Suprapubic skin (tissue), 4 donors: Measurements from ENCODE around the gene UBE2E2.

ENCODE experiments used
- CTCF ChIP-seq, 2 donors: fragments of 200-600 bp in 1 of 2; fragments of 450-650 bp in 1 of 2; sonication (generic) in 1 of 2; IDR thresholded peaks; one replicate each; pipeline ENCODE4 v1.5.1; 2016 to 2019; ENCODE audit warnings: antibody characterized with exemption in 2 of 2, mild to moderate bottlenecking in 1 of 2, moderate library complexity in 1 of 2
- EP300 ChIP-seq: sonication (generic); formaldehyde crosslinking; IDR thresholded peaks from one replicate; pipeline ENCODE4 v1.6.1; 2017; ENCODE audit warnings: antibody characterized with exemption
- POLR2A ChIP-seq, 2 donors: fragments of 450-650 bp; IDR thresholded peaks; one replicate each; pipeline ENCODE4 v1.6.1; 2017; ENCODE audit warnings: antibody characterized with exemption in 2 of 2, mild to moderate bottlenecking in 2 of 2, moderate library complexity in 2 of 2
- POLR2AphosphoS5 ChIP-seq, 3 donors: sonication (generic); formaldehyde crosslinking; IDR thresholded peaks; one replicate each; pipeline ENCODE4 v1.6.1; 2017; ENCODE audit warnings: antibody characterized with exemption in 3 of 3

- TF ChIP-seq CTCF (IDR thresholded peaks at IDR 0.05): no peak
- TF ChIP-seq POLR2A (IDR thresholded peaks at IDR 0.05): no peak
- TF ChIP-seq POLR2AphosphoS5 (IDR thresholded peaks at IDR 0.05): no peak
- TF ChIP-seq EP300: no peak
Observed at GRCh38 chr3:23365066-23365465, 161.9 kb downstream of the UBE2E2 start.
